COR-L47 (cell line): ENCODE results near the gene MACROD2.
"Not testable (repeated sequence)": the region's sequence is repeated elsewhere in the genome, so short reads cannot be mapped to it uniquely, and the experiment has no call there.

ENCODE experiments used
- DNase-seq: peaks from one replicate; lab custom pipeline; 2025; lab: John Stamatoyannopoulos, UW

The MACROD2 gene

GRCh38 chr20:15109494-15109893, 1114.2 kb downstream of the MACROD2 start:
- DNase-seq: no peak

DNA sequence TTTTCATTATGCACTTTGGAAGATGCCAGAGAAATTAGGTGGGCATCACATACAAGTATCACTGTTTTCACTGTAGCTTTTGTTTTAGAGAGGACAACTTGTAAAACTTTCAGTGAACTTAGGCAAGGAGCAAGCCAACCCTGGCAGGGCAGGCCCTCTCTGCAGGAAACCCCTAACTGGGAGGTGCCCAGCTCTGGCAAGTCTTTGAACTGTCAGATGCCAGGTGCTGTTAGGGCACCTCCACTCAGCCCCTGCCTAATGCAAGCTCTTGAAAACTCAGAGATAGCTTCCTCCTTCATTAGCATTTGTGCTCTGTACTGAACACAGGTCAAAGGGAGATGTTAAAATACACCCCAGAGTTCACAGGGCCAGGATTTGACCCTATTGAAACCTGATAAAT, 1116.3 kb downstream of the MACROD2 start:
- no peak for DNase-seq

DNA sequence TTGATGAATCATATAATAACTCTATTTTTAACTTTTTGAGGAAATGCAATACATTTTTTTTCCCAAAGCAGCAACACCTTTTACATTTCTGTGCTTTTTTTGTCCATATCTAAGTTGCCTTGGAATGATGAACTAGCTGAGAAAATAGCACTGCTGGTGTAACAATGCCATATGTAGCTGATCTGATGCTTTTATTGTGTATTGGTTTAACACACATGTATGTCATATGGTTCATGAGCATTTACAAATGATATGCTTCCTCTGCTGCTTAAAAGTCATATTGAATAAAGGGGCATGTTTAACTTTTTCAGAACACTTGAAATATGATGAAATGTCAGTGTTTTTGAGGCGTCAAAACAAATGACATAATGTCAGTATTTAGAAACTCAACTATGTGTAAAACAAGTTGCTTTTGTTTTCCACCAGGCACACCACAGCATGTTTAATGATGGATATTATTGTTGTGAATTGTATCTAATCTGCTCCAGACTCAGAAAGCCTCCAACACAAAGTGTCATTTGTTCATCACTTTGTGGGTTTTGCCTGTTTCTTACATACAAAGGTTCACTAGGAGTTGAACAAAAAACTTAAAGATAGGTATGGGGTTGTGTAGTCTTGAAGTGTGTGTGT, 1117.9 kb downstream of the MACROD2 start:
- DNase-seq: no peak

- no peak for DNase-seq
These were observed 1124.7 kb downstream of the MACROD2 start for GRCh38 chr20:15119852-15120487.

- DNase-seq: no peak
These were observed 1127.3 kb downstream of the MACROD2 start for GRCh38 chr20:15122613-15123012.

DNA sequence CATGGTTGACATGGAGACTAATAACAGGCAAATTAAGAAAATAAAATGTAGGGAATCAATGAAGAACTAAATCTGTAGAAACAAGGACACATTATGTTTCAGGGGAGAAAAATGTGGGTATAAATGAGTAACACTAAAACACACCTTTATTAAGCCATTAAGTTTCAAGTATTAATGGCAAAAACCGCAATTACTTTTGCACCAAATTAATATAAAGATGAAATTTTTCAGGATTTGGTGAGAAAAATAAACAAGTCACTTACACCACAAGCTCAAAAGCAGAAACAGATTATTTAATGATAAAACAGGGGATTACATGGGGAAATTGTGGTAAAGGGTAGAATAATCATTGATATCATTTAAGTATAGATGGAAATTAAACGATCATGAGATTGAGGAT, 1135.9 kb downstream of the MACROD2 start:
- no peak for DNase-seq

GRCh38 chr20:15138548-15139126, 1143.3 kb downstream of the MACROD2 start:
- no peak for DNase-seq

GRCh38 chr20:15139522-15139921, 1144.2 kb downstream of the MACROD2 start:
- no peak for DNase-seq

DNA sequence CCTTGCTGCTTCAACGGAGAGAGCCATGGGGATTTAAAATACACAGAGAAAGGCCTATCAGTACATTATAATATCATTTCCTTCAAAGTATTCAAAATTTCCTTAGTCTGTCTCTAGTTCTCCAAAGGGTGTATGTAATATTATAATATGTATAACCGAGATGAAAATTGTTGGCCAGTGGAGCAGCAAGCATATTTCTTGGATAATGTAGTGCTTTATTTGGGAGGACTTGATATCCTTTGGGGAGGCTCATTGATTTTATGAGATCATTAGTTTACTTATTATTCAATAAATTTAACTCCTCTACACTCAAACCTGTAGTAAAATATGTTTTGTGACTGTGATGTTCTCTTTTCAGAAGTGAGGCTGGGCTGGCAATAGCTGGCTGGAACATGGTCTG, 1145.0 kb downstream of the MACROD2 start:
- DNase-seq: no peak

DNA sequence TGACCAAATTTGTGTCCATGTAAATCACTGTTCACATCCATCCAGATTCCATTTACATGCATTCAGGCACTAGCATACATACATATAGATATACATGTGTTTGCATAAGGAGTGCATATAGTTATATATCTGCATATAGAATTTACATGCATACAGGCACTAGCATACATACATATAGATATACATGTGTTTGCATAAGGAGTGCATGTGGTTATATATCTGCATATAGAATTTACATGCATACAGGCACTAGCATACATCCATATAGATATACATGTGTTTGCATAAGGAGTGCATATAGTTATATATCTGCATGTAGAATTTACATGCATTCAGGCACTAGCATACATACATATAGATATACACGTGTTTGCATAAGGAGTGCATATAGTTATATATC, 1145.6 kb downstream of the MACROD2 start:
- DNase-seq: not testable (repeated sequence)

DNA sequence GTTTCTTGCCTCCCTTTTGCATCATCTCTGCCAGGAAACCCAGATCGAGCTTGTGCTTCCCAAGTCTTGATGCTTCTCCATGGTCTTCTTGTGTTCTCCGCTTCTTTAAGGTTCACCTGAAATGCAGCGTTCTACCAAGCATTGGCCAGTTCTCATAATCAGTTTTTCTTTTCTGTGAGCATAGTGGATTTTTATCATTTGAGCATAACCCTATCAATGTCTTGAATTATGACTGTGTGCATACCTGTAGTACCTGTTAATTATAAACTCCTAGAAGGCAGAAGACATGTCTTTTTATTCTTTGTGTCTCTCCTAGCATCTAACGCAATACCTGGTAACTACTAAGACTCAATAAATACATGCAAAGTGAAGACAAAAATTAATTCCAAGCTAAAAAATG, 1146.5 kb downstream of the MACROD2 start:
- DNase-seq: no peak

- no peak for DNase-seq
These were observed 1148.2 kb downstream of the MACROD2 start for GRCh38 chr20:15143478-15143877.

DNA sequence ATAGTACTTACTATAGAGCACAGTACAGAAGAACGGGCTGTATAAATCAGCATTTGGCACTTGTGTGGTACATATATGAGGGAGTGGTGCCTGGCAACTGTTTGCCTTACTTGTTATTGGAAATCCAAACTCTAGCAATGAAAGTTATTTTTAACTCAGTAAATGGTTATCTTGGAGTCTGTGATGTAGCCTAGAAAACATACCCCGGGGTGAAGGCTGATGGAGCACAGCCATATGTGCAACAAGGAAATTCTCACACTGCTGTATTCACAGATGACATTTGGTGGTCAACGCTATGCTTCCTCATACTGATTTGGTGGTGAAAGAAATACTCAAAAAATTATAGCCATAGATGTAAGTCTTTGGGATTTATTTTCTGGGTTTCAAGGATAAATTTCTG, 1149.6 kb downstream of the MACROD2 start:
- no peak for DNase-seq

DNA sequence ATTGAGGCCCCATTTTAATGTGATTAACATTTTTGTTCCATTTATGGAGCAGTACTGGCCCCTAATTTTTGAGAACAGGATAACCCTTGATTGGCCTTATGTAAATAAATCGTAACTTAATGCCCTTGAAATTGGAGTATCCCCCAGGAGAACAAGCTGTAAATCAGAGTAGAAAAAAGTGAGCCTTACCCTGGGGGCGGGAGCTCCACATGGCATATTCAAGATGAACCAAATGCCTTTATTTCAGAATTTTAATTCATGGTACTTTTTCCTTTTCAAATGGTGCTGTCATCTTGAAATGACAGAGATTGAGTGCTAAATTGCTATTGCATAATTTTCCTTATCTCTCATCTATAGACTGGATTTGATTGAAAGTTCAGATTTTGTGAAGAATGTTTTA, 1151.6 kb downstream of the MACROD2 start:
- DNase-seq: no peak

DNA sequence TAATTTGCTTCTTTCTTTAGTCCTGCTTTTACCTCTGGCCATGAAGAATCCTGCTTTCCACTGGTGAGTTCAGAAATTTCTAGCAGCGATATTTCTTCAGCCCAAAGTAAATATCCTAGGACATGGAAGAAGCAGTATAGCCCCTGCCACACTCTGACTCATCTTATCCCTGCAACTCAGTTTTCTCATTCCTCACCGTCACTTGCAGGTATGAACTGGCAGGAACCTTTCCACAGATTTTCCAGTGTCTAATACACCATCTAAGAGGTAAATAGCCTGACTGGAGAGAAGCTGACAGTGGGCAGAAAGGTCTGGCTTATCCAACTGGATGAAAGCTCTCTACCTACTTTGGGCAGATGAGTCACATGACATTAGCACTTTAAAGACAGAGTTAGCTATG, 1158.8 kb downstream of the MACROD2 start:
- no peak for DNase-seq

- no peak for DNase-seq
These were observed 1160.6 kb downstream of the MACROD2 start for GRCh38 chr20:15155848-15156401.

DNA sequence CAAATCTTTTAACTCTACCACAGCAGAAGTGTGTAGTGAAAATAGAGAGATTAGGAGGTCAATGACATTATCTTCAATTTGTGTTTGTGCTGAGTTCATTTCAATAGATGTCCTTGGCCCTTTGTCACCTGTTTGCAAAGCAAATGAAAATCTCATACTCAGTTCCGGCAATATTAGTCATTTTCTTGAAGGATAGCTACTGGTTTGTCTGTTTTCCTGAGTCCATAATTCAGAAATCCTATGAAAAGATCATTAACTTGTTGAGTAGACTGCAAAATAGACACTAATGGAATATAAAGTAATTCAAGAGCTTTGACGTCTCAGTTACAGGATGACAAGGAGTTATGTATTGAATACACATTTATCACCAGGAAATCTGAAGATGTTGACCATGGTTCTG, 1163.2 kb downstream of the MACROD2 start:
- no peak for DNase-seq

- no peak for DNase-seq
These were observed 1166.8 kb downstream of the MACROD2 start for GRCh38 chr20:15162079-15162647.

DNA sequence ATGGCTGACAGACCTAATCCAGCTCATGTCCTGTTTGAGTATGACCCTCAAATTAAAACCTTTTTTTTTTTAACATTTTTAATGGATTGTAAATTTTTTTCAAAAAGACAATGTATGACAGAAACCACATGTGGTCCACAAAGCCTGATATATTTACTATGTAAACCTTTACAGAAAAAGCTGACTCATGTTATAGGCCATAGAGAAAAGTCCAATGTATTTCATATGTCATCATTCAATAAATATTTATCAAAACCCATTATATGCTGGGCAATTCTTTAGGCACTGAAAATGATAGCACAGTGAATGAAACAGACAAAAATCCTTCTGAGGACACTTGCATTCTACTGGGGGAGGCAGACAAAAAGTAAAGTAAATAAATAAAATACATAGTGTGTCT, 1168.3 kb downstream of the MACROD2 start:
- DNase-seq: no peak

- DNase-seq: no peak
These were observed 1169.4 kb downstream of the MACROD2 start for GRCh38 chr20:15164726-15165125.

- DNase-seq: no peak
These were observed 1171.4 kb downstream of the MACROD2 start for GRCh38 chr20:15166744-15167143.

- DNase-seq: no peak
These were observed 1175.7 kb downstream of the MACROD2 start for GRCh38 chr20:15171016-15171415.

GRCh38 chr20:15176929-15177328, 1181.6 kb downstream of the MACROD2 start:
- no peak for DNase-seq
